HEK293T (cell line): Measurements from ENCODE around the gene TREML4.

Experiments
- BHLHE40 ChIP-seq: fragments of 450-650 bp; IDR thresholded peaks from 2 replicates; pipeline ENCODE4 v1.6.1; 2016; ENCODE audit warnings: mild to moderate bottlenecking, moderate library complexity, borderline replicate concordance
- CTBP1 ChIP-seq: fragments of 450-650 bp; IDR thresholded peaks from 2 replicates; pipeline ENCODE4 v1.6.1; 2016; ENCODE audit warnings: borderline replicate concordance
- ELF4 ChIP-seq: fragments of 450-650 bp; IDR thresholded peaks from 2 replicates; pipeline ENCODE4 v1.6.1; 2017; ENCODE audit warnings: antibody characterized with exemption
- FOXK2 ChIP-seq: fragments of 450-650 bp; IDR thresholded peaks from 2 replicates; pipeline ENCODE4 v1.6.1; 2016; ENCODE audit warnings: mild to moderate bottlenecking
- HDGF ChIP-seq: fragments of 450-650 bp; IDR thresholded peaks from 2 replicates; pipeline ENCODE4 v1.6.1; 2017; ENCODE audit warnings: antibody characterized with exemption, borderline replicate concordance
- NFRKB ChIP-seq: fragments of 450-650 bp; IDR thresholded peaks from 2 replicates; pipeline ENCODE4 v1.6.1; 2016; ENCODE audit warnings: mild to moderate bottlenecking, moderate library complexity
- SP1 ChIP-seq: fragments of 450-650 bp; IDR thresholded peaks from 2 replicates; pipeline ENCODE4 v1.6.1; 2017
- SUZ12 ChIP-seq: fragments of 450-650 bp; IDR thresholded peaks from 2 replicates; pipeline ENCODE4 v1.6.1; 2016; ENCODE audit warnings: mild to moderate bottlenecking
- TARDBP ChIP-seq: fragments of 450-650 bp; IDR thresholded peaks from 2 replicates; pipeline ENCODE4 v1.6.1; 2016
- ZNF384 ChIP-seq: fragments of 450-650 bp; IDR thresholded peaks from 2 replicates; pipeline ENCODE4 v1.6.1; 2016

GRCh38 chr6:41224800-41225199, 3.3 kb upstream of the TREML4 start:
- TF ChIP-seq FOXK2 (no peak), SP1 (no peak), NFRKB (no peak), CTBP1 (no peak), TARDBP (no peak), BHLHE40 (no peak), ZNF384 (no peak), ELF4 (no peak), SUZ12 (no peak), HDGF (no peak)
